Measurements from ENCODE around the gene TSN.
"Not testable (repeated sequence)": the region's sequence is repeated elsewhere in the genome, so short reads cannot be mapped to it uniquely, and the experiment has no call there.

Gene TSN

DNA sequence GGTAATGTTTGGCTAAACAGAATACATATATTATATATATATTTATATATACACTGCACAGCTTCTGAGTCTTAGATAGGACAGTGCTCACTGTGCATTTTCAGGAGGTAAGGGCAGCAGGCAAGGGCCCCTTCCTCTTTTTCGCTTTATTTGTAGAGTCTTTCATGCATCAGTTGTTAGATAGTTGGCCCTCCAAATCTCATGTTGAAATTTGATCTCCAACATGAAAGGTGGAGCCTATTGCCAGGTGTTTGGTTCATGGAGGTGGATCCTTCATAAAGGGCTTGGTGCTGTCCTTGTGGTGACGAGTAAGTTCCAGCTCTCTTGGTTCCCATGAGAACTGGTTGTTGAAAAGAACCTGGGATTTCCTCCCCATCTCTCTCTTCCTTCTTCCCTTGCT is 48.1 kb downstream of the TSN start:
- DNase-seq, result no peak

DNA sequence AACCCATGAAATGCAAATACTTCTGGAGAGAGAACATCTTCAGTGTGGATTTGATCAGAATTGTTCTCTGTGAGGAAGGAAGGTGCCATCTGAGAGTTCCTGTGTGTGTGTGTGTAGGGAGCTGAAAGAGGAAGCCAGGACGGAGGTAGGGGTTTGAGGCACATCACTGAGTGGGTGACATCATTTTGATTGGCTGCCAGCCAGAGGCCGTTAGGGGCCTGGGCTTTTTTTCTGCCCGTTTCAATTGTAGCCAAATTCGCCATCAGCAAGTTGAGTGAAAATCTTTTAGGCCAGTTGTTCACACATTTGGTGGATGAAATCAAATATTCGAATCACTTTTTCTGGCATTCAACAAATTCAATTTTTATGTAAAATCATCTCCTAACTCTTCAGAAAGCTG is 48.9 kb downstream of the TSN start:
- DNase-seq, result no peak

DNA sequence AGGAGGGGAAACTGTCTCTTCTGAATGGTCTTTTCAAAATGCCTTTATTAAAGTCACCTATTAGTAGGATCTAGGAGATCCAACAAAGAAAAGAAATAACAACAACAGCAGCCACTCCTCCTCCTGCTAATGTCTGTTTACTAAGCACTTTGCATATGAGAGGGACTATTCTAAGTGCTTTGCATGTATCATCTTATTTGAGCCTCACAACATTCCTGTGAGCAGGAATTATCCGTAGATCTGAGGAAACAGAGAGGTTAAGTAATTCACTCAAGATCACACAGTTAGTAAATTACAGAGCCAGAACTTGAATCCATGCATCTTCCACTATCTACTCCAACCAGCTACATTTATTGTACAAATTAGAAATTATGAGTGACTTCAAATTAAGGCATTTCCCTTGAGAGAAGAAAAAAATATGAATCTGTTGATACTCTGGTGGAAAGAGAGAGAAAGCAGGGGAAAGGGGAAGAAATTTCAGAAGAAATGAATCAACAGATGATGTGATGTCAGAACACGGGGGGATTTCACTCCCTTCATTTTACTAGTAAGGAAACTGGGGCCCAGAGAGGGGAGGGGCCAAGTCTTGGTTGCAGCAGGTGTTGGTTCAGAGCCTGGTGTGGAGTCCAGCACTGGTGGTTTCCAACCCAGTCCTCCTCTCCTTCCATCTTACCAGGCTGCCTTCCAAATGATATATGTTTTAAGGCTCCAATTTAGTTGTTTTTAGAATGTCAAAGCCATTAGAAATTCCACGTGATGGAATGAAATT is 49.7 kb downstream of the TSN start:
- no peak for DNase-seq

DNA sequence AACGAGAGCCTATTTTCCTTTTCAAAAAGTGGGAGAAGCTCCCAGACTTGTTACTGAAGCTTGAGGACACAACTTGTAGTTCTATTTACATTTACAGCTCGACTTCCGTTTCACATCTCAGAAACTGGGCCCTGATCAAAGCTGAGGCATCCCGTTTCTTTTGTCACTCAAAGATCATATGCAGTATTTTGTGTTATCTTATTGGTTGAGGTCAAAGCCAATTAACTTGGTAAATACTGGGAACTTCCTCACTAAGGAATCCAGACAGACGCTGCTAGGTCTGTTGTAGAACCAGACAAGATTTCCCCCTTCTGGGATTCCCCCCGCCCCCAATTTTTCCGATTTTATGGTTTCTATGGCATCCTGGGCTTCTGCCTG is 50.3 kb downstream of the TSN start:
- no peak for DNase-seq

DNA sequence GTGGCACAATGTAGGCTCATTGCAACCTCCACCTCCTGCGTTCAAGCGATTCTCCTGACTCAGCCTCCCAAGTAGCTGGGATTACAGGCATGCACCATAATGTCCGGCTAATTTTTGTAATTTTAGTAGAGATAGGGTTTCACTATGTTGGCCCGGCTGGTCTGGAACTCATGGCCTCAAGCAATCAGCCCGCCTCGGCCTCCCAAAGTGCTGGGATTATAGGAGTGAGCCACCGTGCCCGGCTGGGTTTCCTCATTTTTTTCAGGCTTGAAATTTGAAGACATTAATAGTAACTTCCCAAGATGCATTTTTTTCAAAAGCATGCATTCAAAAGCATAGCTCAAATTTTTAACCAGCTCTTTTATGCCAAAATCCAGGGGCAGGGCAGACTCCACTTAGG is 52.3 kb downstream of the TSN start:
- not testable (repeated sequence) for DNase-seq

DNA sequence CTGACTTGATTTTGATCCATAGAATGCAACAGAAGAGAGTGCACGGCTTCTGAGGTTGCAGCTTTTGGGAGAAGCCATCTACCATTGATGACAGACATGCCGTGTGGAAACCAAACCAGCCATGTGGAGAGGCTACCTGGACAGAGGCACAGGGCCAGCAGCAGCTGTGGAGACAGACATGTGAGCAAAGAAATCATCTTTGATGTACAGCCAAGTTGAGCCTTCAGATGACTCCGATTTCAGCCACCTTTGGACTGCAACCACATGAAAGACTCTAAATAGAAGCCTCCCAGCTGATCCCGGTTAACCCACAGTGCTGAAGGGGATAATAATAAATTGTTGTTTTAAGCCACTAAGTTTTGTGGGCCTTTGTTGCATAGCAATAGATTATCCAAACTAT is 54.2 kb downstream of the TSN start:
- DNase-seq, result no peak

DNA sequence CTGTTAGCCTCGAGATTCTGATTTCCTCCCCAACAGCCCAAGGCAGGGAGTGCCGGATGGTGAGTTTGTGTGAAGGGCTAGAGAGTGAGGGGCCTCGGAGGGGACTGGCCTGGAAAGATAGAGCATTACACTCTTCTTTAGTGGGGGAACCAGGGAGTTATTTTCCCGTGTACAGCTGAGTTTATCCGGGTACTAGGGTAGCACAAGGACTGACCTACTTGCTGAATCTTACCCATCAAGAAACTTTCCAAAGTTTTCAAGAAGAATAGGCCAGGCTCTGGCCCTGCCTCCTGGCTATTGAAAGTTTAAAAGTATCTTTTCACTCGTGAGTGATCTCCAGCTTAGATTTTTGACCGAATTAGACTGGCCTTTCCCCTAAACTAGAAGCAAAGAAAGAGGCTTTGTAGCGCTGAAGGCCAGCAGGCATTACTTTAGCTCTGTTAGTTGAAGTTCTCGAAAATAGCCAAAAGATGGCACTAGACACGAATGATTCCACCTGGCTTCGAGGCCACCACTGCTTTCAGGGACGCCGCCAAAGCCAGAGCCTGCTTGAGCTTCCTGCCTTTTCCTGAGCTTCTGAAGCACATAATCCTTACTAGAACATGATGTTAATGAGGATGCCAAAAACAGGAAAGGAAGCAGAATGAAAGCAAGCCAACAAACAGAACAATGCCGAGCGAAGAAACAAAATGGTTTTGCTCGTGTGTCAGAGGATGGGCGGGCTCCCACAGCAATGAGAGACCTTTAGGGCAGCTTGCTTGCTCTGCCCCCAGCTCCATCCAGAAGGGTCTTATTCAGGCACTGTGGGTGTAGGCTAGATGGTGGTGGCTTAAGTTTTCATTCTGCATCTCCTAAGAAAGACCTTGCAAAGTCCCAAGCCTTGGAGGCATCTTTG is 55.8 kb downstream of the TSN start:
- no peak for DNase-seq

DNA sequence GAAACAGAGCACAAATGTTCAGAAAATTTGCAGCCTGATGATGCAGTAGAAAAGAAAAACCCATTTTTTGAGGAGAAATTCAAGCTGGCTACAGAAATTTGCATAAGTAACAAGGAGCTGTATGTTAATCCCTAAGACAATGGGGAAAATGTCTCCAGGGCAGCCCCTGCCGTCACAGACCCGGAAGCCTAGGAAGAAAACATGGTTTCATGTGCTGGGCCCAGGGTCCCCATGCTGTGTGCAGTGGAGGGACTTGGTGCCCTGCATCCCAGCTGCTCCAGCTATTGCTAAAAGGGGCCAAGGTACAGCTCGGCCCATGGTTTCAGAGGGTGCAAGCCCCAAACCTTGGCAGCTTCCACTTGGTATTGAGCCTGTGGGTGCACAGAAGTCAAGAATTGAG is 57.6 kb downstream of the TSN start:
- not testable (repeated sequence) for DNase-seq

DNA sequence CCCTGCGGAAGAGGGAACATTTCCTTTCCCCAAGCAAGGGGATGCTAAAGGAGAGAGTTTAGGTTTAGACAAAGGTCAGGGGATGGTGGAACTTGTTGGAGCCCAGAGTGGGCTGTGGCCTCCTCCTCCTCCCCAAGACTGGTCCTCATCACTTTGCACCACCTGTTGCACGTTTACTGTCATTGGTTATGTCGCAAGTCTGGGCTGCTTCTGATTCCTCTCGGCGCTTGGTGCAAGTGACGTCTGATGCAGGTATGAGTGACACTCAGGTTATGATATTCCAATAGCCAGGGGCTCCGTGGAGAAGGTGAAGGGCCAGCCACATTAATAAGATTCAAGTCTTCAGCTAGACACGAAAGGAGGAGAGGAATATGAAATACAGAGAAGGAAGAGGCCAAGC is 59.8 kb downstream of the TSN start:
- DNase-seq, result no peak

DNA sequence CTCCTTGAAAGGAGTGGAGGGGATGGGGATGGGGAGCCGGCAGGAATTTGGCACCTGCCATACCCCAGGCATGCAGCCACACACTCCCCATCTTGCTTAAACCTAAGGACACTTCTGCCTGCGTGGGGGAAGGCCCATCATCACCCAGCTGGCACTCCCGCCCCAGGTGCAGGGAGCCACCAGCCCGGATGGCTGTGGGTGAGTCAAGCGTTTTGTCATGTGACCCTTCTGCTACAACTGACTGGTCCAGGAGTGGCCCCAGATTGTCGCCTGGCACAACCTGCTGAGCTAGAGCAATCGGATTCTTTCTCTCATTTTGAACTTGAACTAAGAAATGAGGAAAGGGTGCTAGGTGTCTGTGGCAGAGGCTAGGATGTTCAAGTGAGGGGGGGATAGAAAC is 61.3 kb downstream of the TSN start:
- no peak for DNase-seq

DNA sequence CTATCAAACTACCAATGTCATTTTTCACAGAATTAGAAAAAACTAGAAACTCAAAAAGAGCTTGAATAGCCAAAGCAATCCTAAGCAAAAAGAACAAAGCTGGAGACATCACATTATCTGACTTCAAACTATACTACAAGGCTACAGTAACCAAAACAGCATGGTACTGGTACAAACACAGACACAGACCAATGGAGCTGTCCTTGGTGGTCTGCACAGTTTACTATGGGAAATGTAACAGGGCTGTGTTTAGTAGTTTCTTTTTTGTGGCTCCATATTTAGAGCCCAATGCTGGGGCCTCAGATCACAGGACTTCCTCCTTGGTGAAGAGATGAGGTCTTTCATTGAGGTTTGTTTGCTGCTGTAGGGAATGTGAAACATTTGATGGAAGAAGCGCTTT is 61.9 kb downstream of the TSN start:
- not testable (repeated sequence) for DNase-seq
